K562 (cell line): ENCODE measurements around the gene GLT6D1. TPM values are rescaled to one million over a fixed set of nuclear protein-coding genes. Genes with fewer than 3 reads are reported as not detected.

Source experiments
- ATAC-seq: fragments of 200-7000 bp; cut with Tn5 transposase; 3 replicates; pipeline ENCODE4 v1.9.1; 2020; ENCODE audit warnings: moderate library complexity
- BruUV-seq: library from RNA; stranded (reverse); fragments of 400-500 nt; replicated peaks from 2 replicates; lab custom pipeline; 2021; lab: Mats Ljungman, UMichigan
- CTCF ChIA-PET: fragments of 300-600 bp; formaldehyde crosslinking; extraction: SDS; loops from one replicate; lab custom pipeline; 2021; ENCODE audit warnings: low intra/inter-chr PET ratio; lab: Yijun Ruan, JAX
- POLR2A ChIA-PET: fragments of 300-600, 350-650 bp; sonication (Branson Sonifier 250); formaldehyde crosslinking; extraction: SDS; loops from one replicate; lab custom pipeline; 2021; ENCODE audit warnings: antibody characterized with exemption, inconsistent platforms; lab: Yijun Ruan, JAX
- DNase-seq, 4 experiments: peaks; one replicate each; pipeline versions ENCODE4 v3.0.0 to v3.0.0-alpha.2; 2011 to 2018; ENCODE audit warnings: low spot score in 3 of 4, mixed read lengths in 3 of 4; ENCODE audit errors: extremely low read depth in 1 of 4
- FAIRE-seq: peaks from 2 replicates; lab custom pipeline; 2011; peaks lifted over from hg19 to GRCh38; lab: Jason Lieb, UNC
- H2AFZ ChIP-seq: 2 replicates; pipeline ENCODE4 v1.6.0; 2011; ENCODE audit warnings: low read depth, low read length, control low read depth, inconsistent platforms
- H3K27ac ChIP-seq: fragments of 200-600 bp; 3 replicates; pipeline ENCODE4 v1.8.0; 2011; ENCODE audit warnings: low read depth, mild to moderate bottlenecking, control low read depth, inconsistent platforms, low read length, moderate library complexity, mixed read lengths; ENCODE audit errors: extremely low read depth
- H3K27me3 ChIP-seq, 2 experiments: fragments of 300-600 bp in 1 of 2; 2 replicates in 1 of 2; 3 replicates in 1 of 2; pipeline versions ENCODE4 v1.6.0 to v1.8.0; 2011; ENCODE audit warnings: inconsistent platforms in 2 of 2, low read length in 2 of 2, mild to moderate bottlenecking in 1 of 2, mixed read lengths in 1 of 2, moderate library complexity in 1 of 2; ENCODE audit not compliant: control insufficient read depth in 2 of 2, insufficient read depth in 2 of 2
- H3K36me3 ChIP-seq: fragments of 300-600 bp; 3 replicates; pipeline ENCODE4 v1.8.0; 2011; ENCODE audit warnings: mild to moderate bottlenecking, low read length, inconsistent platforms; ENCODE audit not compliant: control insufficient read depth, insufficient read depth
- H3K4me1 ChIP-seq, 2 experiments: fragments of 200-600 bp in 1 of 2; replicated peaks in 1 of 2; 2 replicates in 1 of 2; 3 replicates in 1 of 2; pipeline versions ENCODE4 v1.5.1 to v1.8.0; 2011; ENCODE audit warnings: inconsistent platforms in 2 of 2, low read length in 2 of 2, mild to moderate bottlenecking in 1 of 2, mixed read lengths in 1 of 2, moderate library complexity in 1 of 2; ENCODE audit not compliant: control insufficient read depth in 2 of 2, insufficient read depth in 2 of 2
- H3K4me2 ChIP-seq: 2 replicates; pipeline ENCODE4 v1.6.1; 2011; ENCODE audit warnings: low read length, control low read depth, inconsistent platforms, mixed read lengths; ENCODE audit not compliant: insufficient read depth
- H3K4me3 ChIP-seq: fragments of 200-600 bp; sonication (generic), shearing (Covaris generic); 2 replicates; pipeline ENCODE4 v1.5.1; 2016; ENCODE audit warnings: control low read depth, inconsistent platforms
- H3K79me2 ChIP-seq: fragments of 200-600 bp; 3 replicates; pipeline ENCODE4 v1.8.0; 2011; ENCODE audit warnings: low read length, inconsistent platforms; ENCODE audit not compliant: control insufficient read depth, insufficient read depth
- H3K9ac ChIP-seq, 2 experiments: 2 replicates each; pipeline versions ENCODE4 v1.6.0 to v1.6.1; 2011; ENCODE audit warnings: low read depth in 2 of 2, low read length in 2 of 2, control low read depth in 1 of 2, inconsistent platforms in 1 of 2, mild to moderate bottlenecking in 1 of 2, mixed read lengths in 1 of 2; ENCODE audit not compliant: insufficient read depth in 1 of 2
- H3K9me1 ChIP-seq: one replicate; pipeline ENCODE4 v1.6.0; 2011; ENCODE audit warnings: inconsistent platforms, mild to moderate bottlenecking, low read length, moderate library complexity; ENCODE audit not compliant: control insufficient read depth, insufficient read depth
- H3K9me3 ChIP-seq: replicated peaks from 2 replicates; pipeline ENCODE4 v1.5.1; 2011; ENCODE audit warnings: low read depth, low read length, inconsistent platforms; ENCODE audit not compliant: control insufficient read depth, insufficient read depth
- H4K20me1 ChIP-seq: replicated peaks from 2 replicates; pipeline ENCODE4 v1.6.1; 2011; ENCODE audit warnings: low read length, inconsistent platforms, mixed read lengths; ENCODE audit not compliant: control insufficient read depth, insufficient read depth
- CBX8 ChIP-seq: fragments of 200-600 bp; sonication (generic); IDR thresholded peaks from 2 replicates; pipeline ENCODE4 v1.6.1; 2012; ENCODE audit warnings: borderline replicate concordance, mixed run types, low read depth, mild to moderate bottlenecking, moderate library complexity, mixed read lengths, low read length, control low read depth, inconsistent platforms; ENCODE audit not compliant: poor library complexity, severe bottlenecking; ENCODE audit errors: extremely low read depth
- CEBPB ChIP-seq: fragments of 450-650 bp; IDR thresholded peaks from 2 replicates; pipeline ENCODE4 v1.6.1; 2016; ENCODE audit warnings: missing genetic modification characterization, missing compliant biosample characterization
- HDAC3 ChIP-seq: fragments of 450-650 bp; IDR thresholded peaks from 2 replicates; pipeline ENCODE4 v1.6.1; 2018; ENCODE audit warnings: borderline replicate concordance, mild to moderate bottlenecking, moderate library complexity; ENCODE audit not compliant: partially characterized antibody
- KLF10 ChIP-seq: fragments of 250-450 bp; sonication (Bioruptor Pico); IDR thresholded peaks from 2 replicates; pipeline ENCODE4 v1.6.1; 2021; ENCODE audit warnings: matching md5 sums
- RFX7 ChIP-seq: fragments of 250-450 bp; sonication (Bioruptor Pico); IDR thresholded peaks from 2 replicates; pipeline ENCODE4 v1.5.1; 2021; ENCODE audit warnings: mild to moderate bottlenecking
- SETDB1 ChIP-seq: IDR thresholded peaks from one replicate; pipeline ENCODE4 v1.6.1; 2012; ENCODE audit warnings: low read length, control low read depth, inconsistent platforms
- TRIM24 ChIP-seq, 2 experiments: fragments of 450-650 bp; IDR thresholded peaks; 2 replicates each; pipeline ENCODE4 v1.6.1; 2016
- WGBS: fragments of 100-300 bp; shearing (Covaris generic); methylation state at CpG from one replicate; pipeline ENCODE4 v1.1.6; 2016; ENCODE audit warnings: low coverage, mixed read lengths; ENCODE audit not compliant: insufficient coverage; ENCODE audit errors: missing lambda C conversion rate; 5-methylcytosine and 5-hydroxymethylcytosine counted together
- in situ Hi-C: fragments of 300-500 bp; cut with MboI; formaldehyde crosslinking; loops from 4 replicates; pipeline ENCODE4 v1.15.0; 2018; ENCODE audit warnings: inconsistent platforms, mixed read lengths
- intact Hi-C: fragments of 100-400 bp; cut with micrococcal nuclease; formaldehyde crosslinking; loops from 2 replicates; pipeline ENCODE4 v1.14.2; 2022
- polyA plus RNA-seq, 8 experiments: library from polyadenylated mRNA; depleted of rRNA in 4 of 8; stranded (reverse) in 5 of 8; unstranded in 3 of 8; fragments of >200 nt; fragmentation: Nextera tagmentation in 2 of 8; fragmentation: Illumina TruSeq in 1 of 8; extraction: Ambion mirVana in 2 of 8; extraction: Trizol in 1 of 8; gene quantifications; 2 replicates each; pipeline versions ENCODE4 v1.2.1 to v1.2.3, GENCODE V29; 2011 to 2014; ENCODE audit warnings: inconsistent platforms in 1 of 8, missing spikeins in 1 of 8
- total RNA-seq, 7 experiments: library from RNA; depleted of rRNA in 6 of 7; stranded (reverse); fragments of >200 nt in 6 of 7; fragmentation: Illumina TruSeq in 2 of 7; extraction: Trizol in 2 of 7; gene quantifications; 2 replicates each; pipeline versions ENCODE4 v1.2.1 to v1.2.3, GENCODE V29; 2011 to 2021; ENCODE audit warnings: low replicate concordance in 1 of 7
- TF ChIP-seq, protein P1 (sequence below): sonication (generic); formaldehyde crosslinking; IDR thresholded peaks from 2 replicates; pipeline ENCODE4 v1.8.1; 2022; ENCODE audit warnings: missing genetic modification reagents
- TF ChIP-seq, protein P2 (sequence below): sonication (generic); formaldehyde crosslinking; IDR thresholded peaks from 2 replicates; pipeline ENCODE4 v1.8.1; 2023; ENCODE audit warnings: mild to moderate bottlenecking, missing genetic modification reagents

The GLT6D1 gene
- total and polyA plus RNA-seq, 9 of the 15 experiments (the other 6 are each of a cell fraction or from before 2014, with no cell fraction given), result not detected

GRCh38 chr9:135666534-135667462 lies 27.5 kb upstream of the GLT6D1 start:
- Histone ChIP-seq H3K79me2 (no peaks in the 10 kb centered on the region), H3K27me3 (peaks cover 11 to 50% of the 10 kb centered on the region in 2 experiments; a peak in 3 of 5 replicates), H3K4me3 (no peak overlapping the region), H3K4me1 (peaks cover 0 to 8% of the 10 kb centered on the region in 2 experiments; a peak in 1 of 5 replicates), H3K4me2 (no peak overlapping the region), H3K9me1 (no peaks in the 10 kb centered on the region), H3K9me3 (no peaks in the 10 kb centered on the region), H2AFZ (no peak overlapping the region), H3K36me3 (no peaks in the 10 kb centered on the region), H3K27ac (no peak overlapping the region), H4K20me1 (peaks cover 7% of the 10 kb centered on the region; the same call in 1 of the 2 replicates), H3K9ac (no peak overlapping the region)
- in situ Hi-C loops, result no loop called here
- DNase-seq (no peak), FAIRE-seq (no peak), ATAC-seq (no peak)
- 1% methylated on average over 22 of the region's 29 CpGs for WGBS
- intact Hi-C loops, result no loop called here
- BruUV-seq, result no TSS peak
- TF ChIP-seq, protein P1, sequence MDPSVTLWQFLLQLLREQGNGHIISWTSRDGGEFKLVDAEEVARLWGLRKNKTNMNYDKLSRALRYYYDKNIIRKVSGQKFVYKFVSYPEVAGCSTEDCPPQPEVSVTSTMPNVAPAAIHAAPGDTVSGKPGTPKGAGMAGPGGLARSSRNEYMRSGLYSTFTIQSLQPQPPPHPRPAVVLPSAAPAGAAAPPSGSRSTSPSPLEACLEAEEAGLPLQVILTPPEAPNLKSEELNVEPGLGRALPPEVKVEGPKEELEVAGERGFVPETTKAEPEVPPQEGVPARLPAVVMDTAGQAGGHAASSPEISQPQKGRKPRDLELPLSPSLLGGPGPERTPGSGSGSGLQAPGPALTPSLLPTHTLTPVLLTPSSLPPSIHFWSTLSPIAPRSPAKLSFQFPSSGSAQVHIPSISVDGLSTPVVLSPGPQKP (CRISPR knock-in tag), result no peak
- TF ChIP-seq KLF10 (CRISPR knock-in tag) (no peak), RFX7 (CRISPR knock-in tag) (no peak), HDAC3 (no peak), SETDB1 (no peak), TRIM24 (IDR thresholded peaks at IDR 0.05) (no peak), CBX8 (no peak), CEBPB (tag) (no peak)
- TF ChIP-seq, protein P2, sequence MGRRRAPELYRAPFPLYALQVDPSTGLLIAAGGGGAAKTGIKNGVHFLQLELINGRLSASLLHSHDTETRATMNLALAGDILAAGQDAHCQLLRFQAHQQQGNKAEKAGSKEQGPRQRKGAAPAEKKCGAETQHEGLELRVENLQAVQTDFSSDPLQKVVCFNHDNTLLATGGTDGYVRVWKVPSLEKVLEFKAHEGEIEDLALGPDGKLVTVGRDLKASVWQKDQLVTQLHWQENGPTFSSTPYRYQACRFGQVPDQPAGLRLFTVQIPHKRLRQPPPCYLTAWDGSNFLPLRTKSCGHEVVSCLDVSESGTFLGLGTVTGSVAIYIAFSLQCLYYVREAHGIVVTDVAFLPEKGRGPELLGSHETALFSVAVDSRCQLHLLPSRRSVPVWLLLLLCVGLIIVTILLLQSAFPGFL (CRISPR knock-in tag), result no peak
- POLR2A ChIA-PET, result interaction anchor here (0.6 kb wide), 1 partner anchor 69 kb away, joined by 3 read pairs; no protein-coding TSS in a partner anchor
- CTCF ChIA-PET, result no interaction called here
